H9 (cell line): ENCODE measurements around the gene AK8. TPM values are rescaled to one million over a fixed set of nuclear protein-coding genes. Genes with fewer than 3 reads are reported as not detected.

Experiments used
- DNase-seq: peaks from one replicate; pipeline ENCODE4 v3.0.0-alpha.2; 2017
- H2AFZ ChIP-seq: one replicate; pipeline ENCODE4 v1.6.1; 2013; ENCODE audit warnings: mild to moderate bottlenecking, low read length, control low read depth, moderate library complexity
- H2AK5ac ChIP-seq: 2 replicates; pipeline ENCODE4 v1.6.1; 2013; ENCODE audit warnings: low read length, control low read depth, mixed read lengths; ENCODE audit not compliant: insufficient read length
- H2BK120ac ChIP-seq: one replicate; pipeline ENCODE4 v1.6.1; 2013; ENCODE audit warnings: low read depth, mild to moderate bottlenecking, low read length, control low read depth, inconsistent platforms; ENCODE audit not compliant: poor library complexity, severe bottlenecking
- H2BK12ac ChIP-seq: 2 replicates; pipeline ENCODE4 v1.6.1; 2013; ENCODE audit warnings: low read length, control low read depth, mixed read lengths, low read depth; ENCODE audit not compliant: insufficient read length
- H2BK15ac ChIP-seq: 2 replicates; pipeline ENCODE4 v1.6.1; 2013; ENCODE audit warnings: low read depth, low read length, control low read depth
- H2BK20ac ChIP-seq: one replicate; pipeline ENCODE4 v1.6.1; 2013; ENCODE audit warnings: low read depth, mild to moderate bottlenecking, low read length, control low read depth, inconsistent platforms; ENCODE audit not compliant: poor library complexity, severe bottlenecking
- H2BK5ac ChIP-seq: 2 replicates; pipeline ENCODE4 v1.6.1; 2013; ENCODE audit warnings: low read length, control low read depth, mixed read lengths; ENCODE audit not compliant: insufficient read length
- H3K14ac ChIP-seq: 2 replicates; pipeline ENCODE4 v1.6.1; 2013; ENCODE audit warnings: low read length, control low read depth; ENCODE audit not compliant: insufficient read depth
- H3K18ac ChIP-seq: 2 replicates; pipeline ENCODE4 v1.6.1; 2013; ENCODE audit warnings: low read depth, mild to moderate bottlenecking, mixed read lengths, low read length, control low read depth; ENCODE audit not compliant: insufficient read length
- H3K23ac ChIP-seq: 2 replicates; pipeline ENCODE4 v1.6.1; 2013; ENCODE audit warnings: low read length, control low read depth, mixed read lengths, low read depth; ENCODE audit not compliant: insufficient read length
- H3K23me2 ChIP-seq: 2 replicates; pipeline ENCODE4 v1.6.1; 2013; ENCODE audit warnings: low read depth, mild to moderate bottlenecking, mixed read lengths, low read length, control low read depth; ENCODE audit not compliant: insufficient read length, poor library complexity, severe bottlenecking
- H3K27ac ChIP-seq: 2 replicates; pipeline ENCODE4 v1.5.1; 2013; ENCODE audit warnings: low read length, control low read depth, mixed read lengths, low read depth; ENCODE audit not compliant: insufficient read length
- H3K27me3 ChIP-seq: 2 replicates; pipeline ENCODE4 v1.6.1; 2013; ENCODE audit warnings: low read length, control low read depth, inconsistent platforms; ENCODE audit not compliant: insufficient read depth
- H3K4ac ChIP-seq: 2 replicates; pipeline ENCODE4 v1.6.1; 2013; ENCODE audit warnings: low read depth, mild to moderate bottlenecking, control low read depth, inconsistent platforms, low read length, moderate library complexity
- H3K4me1 ChIP-seq: 2 replicates; pipeline ENCODE4 v1.6.1; 2013; ENCODE audit warnings: low read length, control low read depth, inconsistent platforms; ENCODE audit not compliant: insufficient read depth
- H3K4me2 ChIP-seq: 2 replicates; pipeline ENCODE4 v1.6.1; 2013; ENCODE audit warnings: low read length, control low read depth, mixed read lengths; ENCODE audit not compliant: insufficient read length, insufficient read depth
- H3K56ac ChIP-seq: 2 replicates; pipeline ENCODE4 v1.6.1; 2013; ENCODE audit warnings: low read depth, mild to moderate bottlenecking, mixed read lengths, low read length, control low read depth; ENCODE audit not compliant: insufficient read length
- H3K79me1 ChIP-seq: 2 replicates; pipeline ENCODE4 v1.6.1; 2013; ENCODE audit warnings: low read depth, mild to moderate bottlenecking, moderate library complexity, low read length, control low read depth, inconsistent platforms; ENCODE audit not compliant: insufficient read depth, poor library complexity, severe bottlenecking
- H3K79me2 ChIP-seq: 2 replicates; pipeline ENCODE4 v1.6.1; 2013; ENCODE audit warnings: low read length, control low read depth, inconsistent platforms; ENCODE audit not compliant: insufficient read depth
- H3K9ac ChIP-seq: 2 replicates; pipeline ENCODE4 v1.6.1; 2013; ENCODE audit warnings: low read length, control low read depth, mixed read lengths; ENCODE audit not compliant: insufficient read length; ENCODE audit errors: extremely low read depth
- H3K9me3 ChIP-seq: one replicate; pipeline ENCODE4 v1.6.1; 2013; ENCODE audit warnings: low read depth, low read length, inconsistent platforms; ENCODE audit not compliant: control insufficient read depth
- H3T11ph ChIP-seq: one replicate; pipeline ENCODE4 v1.6.1; 2013; ENCODE audit warnings: mild to moderate bottlenecking, low read length, control low read depth, inconsistent platforms
- H4K20me1 ChIP-seq: one replicate; pipeline ENCODE4 v1.6.1; 2013; ENCODE audit not compliant: control insufficient read depth, insufficient read length, insufficient read depth
- H4K5ac ChIP-seq: 2 replicates; pipeline ENCODE4 v1.6.1; 2013; ENCODE audit warnings: low read depth, mild to moderate bottlenecking, mixed read lengths, low read length, control low read depth; ENCODE audit not compliant: insufficient read length
- H4K8ac ChIP-seq: replicated peaks from 2 replicates; pipeline ENCODE4 v1.6.1; 2013; ENCODE audit warnings: low read length, control low read depth, mixed read lengths, low read depth; ENCODE audit not compliant: insufficient read length
- H4K91ac ChIP-seq: 2 replicates; pipeline ENCODE4 v1.6.1; 2013; ENCODE audit warnings: low read depth, mild to moderate bottlenecking, moderate library complexity, mixed read lengths, low read length, control low read depth; ENCODE audit not compliant: insufficient read length
- H3K27ac Mint-ChIP-seq, 3 experiments: 2 replicates in 2 of 3; 3 replicates in 1 of 3; pipeline ENCODE4 v1.8.0; 2020 to 2021; ENCODE audit warnings: mixed read lengths in 3 of 3, mild to moderate bottlenecking in 1 of 3, moderate library complexity in 1 of 3
- H3K27me3 Mint-ChIP-seq: 2 replicates; pipeline ENCODE4 v1.8.0; 2021; ENCODE audit warnings: low read depth, mild to moderate bottlenecking, moderate library complexity, mixed read lengths
- H3K36me3 Mint-ChIP-seq, 3 experiments: 2 replicates in 2 of 3; 3 replicates in 1 of 3; pipeline ENCODE4 v1.8.0; 2020 to 2021; ENCODE audit warnings: low read depth in 3 of 3, mixed read lengths in 3 of 3; ENCODE audit not compliant: insufficient read depth in 1 of 3
- H3K4me1 Mint-ChIP-seq, 2 experiments: 2 replicates each; pipeline ENCODE4 v1.8.0; 2020; ENCODE audit warnings: mixed read lengths in 2 of 2
- H3K4me3 Mint-ChIP-seq, 2 experiments: 2 replicates in 1 of 2; 3 replicates in 1 of 2; pipeline ENCODE4 v1.8.0; 2020 to 2021; ENCODE audit warnings: mild to moderate bottlenecking in 2 of 2, mixed read lengths in 2 of 2, moderate library complexity in 1 of 2
- H3K9me3 Mint-ChIP-seq, 2 experiments: 2 replicates in 1 of 2; 3 replicates in 1 of 2; pipeline ENCODE4 v1.8.0; 2020; ENCODE audit warnings: mild to moderate bottlenecking in 2 of 2, mixed read lengths in 2 of 2, moderate library complexity in 1 of 2
- WGBS: extraction: QIAGEN DNeasy Blood & Tissue Kit; methylation state at CpG from one replicate; pipeline ENCODE4 v1.1.7; 2013; ENCODE audit warnings: missing lambda C conversion rate, low lambda C conversion rate, mixed read lengths; ENCODE audit not compliant: insufficient read length; ENCODE audit errors: extremely low coverage; 5-methylcytosine and 5-hydroxymethylcytosine counted together
- total RNA-seq: library from RNA; stranded (reverse); gene quantifications from 2 replicates; pipeline ENCODE4 v1.2.1, GENCODE V29; 2021
- TF ChIP-seq, protein P1 (sequence below): fragments of 200-600 bp; sonication (generic); conservative IDR thresholded peaks from 3 replicates; pipeline ENCODE4 v1.8.0; 2021; ENCODE audit warnings: antibody characterized with exemption, mild to moderate bottlenecking

The AK8 gene
- total RNA-seq, 1 experiment from 2014 or later: 0.44 TPM

DNA sequence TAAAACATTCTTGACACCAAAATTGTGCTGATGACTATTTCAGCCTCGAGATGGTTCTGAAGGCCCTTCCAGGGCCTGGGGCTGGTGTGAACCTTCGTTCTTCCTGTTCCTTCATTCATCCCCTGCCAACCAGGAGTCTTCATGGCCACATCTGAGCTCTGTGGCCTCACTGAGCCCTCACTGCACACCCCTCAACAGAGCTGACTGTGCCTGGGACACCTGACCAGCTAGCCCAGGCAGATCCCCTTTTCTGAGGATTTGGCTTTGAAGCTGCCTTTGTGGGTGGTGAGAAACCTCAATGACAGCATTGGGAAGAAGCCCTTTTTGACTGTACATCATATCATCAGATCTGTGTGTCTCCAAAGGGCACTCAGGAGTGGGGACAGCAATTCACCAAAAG lies 13.8 kb downstream of the AK8 start:
- Mint-ChIP-seq H3K4me3 (no peak overlapping the region), H3K9me3 (no peaks in the 10 kb centered on the region), H3K27me3 (peaks cover 7% of the 10 kb centered on the region), H3K36me3 (no peaks in the 10 kb centered on the region), H3K4me1 (peaks cover 17% of the 10 kb centered on the region in 2 experiments), H3K27ac (no peak overlapping the region)
- no peaks in the 10 kb centered on the region for H3K23me2 ChIP-seq
- no peak overlapping the region for H2BK15ac ChIP-seq
- H3K56ac ChIP-seq: no peak overlapping the region
- H3K4me2 ChIP-seq: no peak overlapping the region
- H2BK5ac ChIP-seq: no peak overlapping the region
- no peaks in the 10 kb centered on the region for H3K79me1 ChIP-seq
- no CpG with 5 or more reads among the region's 2 CpGs for WGBS
- DNase-seq: no peak
- no peak overlapping the region for H3K14ac ChIP-seq
- H3K9me3 ChIP-seq: no peaks in the 10 kb centered on the region
- H4K91ac ChIP-seq: no peak overlapping the region
- H4K5ac ChIP-seq: no peak overlapping the region
- TF ChIP-seq, protein P1, sequence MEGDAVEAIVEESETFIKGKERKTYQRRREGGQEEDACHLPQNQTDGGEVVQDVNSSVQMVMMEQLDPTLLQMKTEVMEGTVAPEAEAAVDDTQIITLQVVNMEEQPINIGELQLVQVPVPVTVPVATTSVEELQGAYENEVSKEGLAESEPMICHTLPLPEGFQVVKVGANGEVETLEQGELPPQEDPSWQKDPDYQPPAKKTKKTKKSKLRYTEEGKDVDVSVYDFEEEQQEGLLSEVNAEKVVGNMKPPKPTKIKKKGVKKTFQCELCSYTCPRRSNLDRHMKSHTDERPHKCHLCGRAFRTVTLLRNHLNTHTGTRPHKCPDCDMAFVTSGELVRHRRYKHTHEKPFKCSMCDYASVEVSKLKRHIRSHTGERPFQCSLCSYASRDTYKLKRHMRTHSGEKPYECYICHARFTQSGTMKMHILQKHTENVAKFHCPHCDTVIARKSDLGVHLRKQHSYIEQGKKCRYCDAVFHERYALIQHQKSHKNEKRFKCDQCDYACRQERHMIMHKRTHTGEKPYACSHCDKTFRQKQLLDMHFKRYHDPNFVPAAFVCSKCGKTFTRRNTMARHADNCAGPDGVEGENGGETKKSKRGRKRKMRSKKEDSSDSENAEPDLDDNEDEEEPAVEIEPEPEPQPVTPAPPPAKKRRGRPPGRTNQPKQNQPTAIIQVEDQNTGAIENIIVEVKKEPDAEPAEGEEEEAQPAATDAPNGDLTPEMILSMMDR: no peak
- no peak overlapping the region for H3K4ac ChIP-seq
- no peak overlapping the region for H3K23ac ChIP-seq
- no peaks in the 10 kb centered on the region for H3K79me2 ChIP-seq
- H3T11ph ChIP-seq: no peak overlapping the region
- H3K9ac ChIP-seq: no peak overlapping the region
- H2BK120ac ChIP-seq: no peak overlapping the region
- no peaks in the 10 kb centered on the region for H4K20me1 ChIP-seq
- no peak overlapping the region for H3K18ac ChIP-seq
- H2BK20ac ChIP-seq: no peak overlapping the region
- H2AFZ ChIP-seq: no peak overlapping the region
- no peak overlapping the region for H2BK12ac ChIP-seq
- H2AK5ac ChIP-seq: no peak overlapping the region
- no peaks in the 10 kb centered on the region for H3K4me1 ChIP-seq
- no peaks in the 10 kb centered on the region for H3K27me3 ChIP-seq
- no peak overlapping the region for H4K8ac ChIP-seq
- no peak overlapping the region for H3K27ac ChIP-seq
